SK-N-SH (cell line): ENCODE measurements around the gene RBM25.
"Not testable (repeated sequence)": the region's sequence is repeated elsewhere in the genome, so short reads cannot be mapped to it uniquely, and the experiment has no call there.

Experiments
- CHD2 ChIP-seq: fragments of 150-350 bp; IDR thresholded peaks from 2 replicates; pipeline ENCODE4 v1.6.1; 2018; ENCODE audit warnings: low read length; ENCODE audit not compliant: partially characterized antibody
- FOXM1 ChIP-seq: IDR thresholded peaks from 2 replicates; pipeline ENCODE4 v1.4.0; 2012; ENCODE audit warnings: low read depth, mild to moderate bottlenecking
- NRF1 ChIP-seq: IDR thresholded peaks from 2 replicates; pipeline ENCODE4 v1.6.1; 2012; ENCODE audit warnings: low read depth, mild to moderate bottlenecking, low read length
- POLR2AphosphoS5 ChIP-seq: IDR thresholded peaks from 2 replicates; pipeline ENCODE4 v1.6.1; 2012; ENCODE audit warnings: low read depth, low read length
- RCOR1 ChIP-seq: fragments of 150-350 bp; IDR thresholded peaks from 2 replicates; pipeline ENCODE4 v1.6.1; 2017; ENCODE audit warnings: antibody characterized with exemption, low read length
- RFX5 ChIP-seq: IDR thresholded peaks from 2 replicates; pipeline ENCODE4 v1.6.1; 2012; ENCODE audit warnings: mild to moderate bottlenecking, improper control_type of control experiment, low read length
- SMC3 ChIP-seq: IDR thresholded peaks from 2 replicates; pipeline ENCODE4 v1.6.1; 2012; ENCODE audit warnings: low read depth, low read length, improper control_type of control experiment
- TCF12 ChIP-seq: IDR thresholded peaks from 2 replicates; pipeline ENCODE4 v1.4.0; 2012
- TF ChIP-seq, protein P1 (sequence below): fragments of 200-600 bp; sonication (generic); IDR thresholded peaks from 2 replicates; pipeline ENCODE4 v1.6.1; 2017; ENCODE audit warnings: antibody characterized with exemption, mild to moderate bottlenecking, moderate library complexity
- TF ChIP-seq, protein P2 (sequence below): IDR thresholded peaks from 2 replicates; pipeline ENCODE4 v1.4.0; 2012; ENCODE audit warnings: low read depth

DNA sequence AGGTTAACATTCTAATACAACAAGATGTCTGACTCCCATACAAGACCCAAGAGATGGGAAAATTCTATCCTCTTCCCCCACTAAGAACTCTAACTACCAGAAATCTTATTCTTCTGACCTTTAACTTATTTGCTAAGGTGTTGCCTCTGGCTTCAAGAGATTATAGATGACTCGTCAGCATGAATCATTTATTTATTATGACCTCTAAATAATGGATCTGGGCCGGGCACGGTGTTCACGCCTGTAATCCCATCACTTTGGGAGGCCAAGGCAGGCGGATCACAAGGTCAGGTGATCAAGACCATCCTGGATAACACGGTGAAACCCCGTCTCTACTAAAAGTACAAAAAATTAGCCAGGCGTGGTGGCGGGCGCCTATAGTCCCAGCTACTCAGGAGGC lies 42.3 kb upstream of the RBM25 start:
- not testable (repeated sequence) for TF ChIP-seq RCOR1, RFX5, TCF12, CHD2, SMC3, FOXM1, NRF1, POLR2AphosphoS5
- TF ChIP-seq, protein P1, sequence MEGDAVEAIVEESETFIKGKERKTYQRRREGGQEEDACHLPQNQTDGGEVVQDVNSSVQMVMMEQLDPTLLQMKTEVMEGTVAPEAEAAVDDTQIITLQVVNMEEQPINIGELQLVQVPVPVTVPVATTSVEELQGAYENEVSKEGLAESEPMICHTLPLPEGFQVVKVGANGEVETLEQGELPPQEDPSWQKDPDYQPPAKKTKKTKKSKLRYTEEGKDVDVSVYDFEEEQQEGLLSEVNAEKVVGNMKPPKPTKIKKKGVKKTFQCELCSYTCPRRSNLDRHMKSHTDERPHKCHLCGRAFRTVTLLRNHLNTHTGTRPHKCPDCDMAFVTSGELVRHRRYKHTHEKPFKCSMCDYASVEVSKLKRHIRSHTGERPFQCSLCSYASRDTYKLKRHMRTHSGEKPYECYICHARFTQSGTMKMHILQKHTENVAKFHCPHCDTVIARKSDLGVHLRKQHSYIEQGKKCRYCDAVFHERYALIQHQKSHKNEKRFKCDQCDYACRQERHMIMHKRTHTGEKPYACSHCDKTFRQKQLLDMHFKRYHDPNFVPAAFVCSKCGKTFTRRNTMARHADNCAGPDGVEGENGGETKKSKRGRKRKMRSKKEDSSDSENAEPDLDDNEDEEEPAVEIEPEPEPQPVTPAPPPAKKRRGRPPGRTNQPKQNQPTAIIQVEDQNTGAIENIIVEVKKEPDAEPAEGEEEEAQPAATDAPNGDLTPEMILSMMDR = not testable (repeated sequence)
- TF ChIP-seq, protein P2, sequence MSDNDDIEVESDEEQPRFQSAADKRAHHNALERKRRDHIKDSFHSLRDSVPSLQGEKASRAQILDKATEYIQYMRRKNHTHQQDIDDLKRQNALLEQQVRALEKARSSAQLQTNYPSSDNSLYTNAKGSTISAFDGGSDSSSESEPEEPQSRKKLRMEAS = not testable (repeated sequence)
